HepG2 (cell line): ENCODE data around the gene EFL1. TPM values are rescaled to one million over a fixed set of nuclear protein-coding genes. Genes with fewer than 3 reads are reported as not detected.

Source experiments
- CEBPG ChIP-seq: IDR thresholded peaks from 2 replicates; pipeline ENCODE4 v1.6.1; 2016
- DPF2 ChIP-seq: sonication (generic); formaldehyde crosslinking; IDR thresholded peaks from 2 replicates; pipeline ENCODE4 v1.4.0; 2020; ENCODE audit warnings: mild to moderate bottlenecking, low read depth, missing genetic modification reagents, borderline replicate concordance
- E2F1 ChIP-seq: sonication (generic); formaldehyde crosslinking; IDR thresholded peaks from 2 replicates; pipeline ENCODE4 v1.5.0; 2020; ENCODE audit warnings: missing genetic modification reagents
- FIP1L1 ChIP-seq: fragments of 200-400 bp; formaldehyde crosslinking; IDR thresholded peaks from 2 replicates; pipeline ENCODE4 v1.6.1; 2018; ENCODE audit warnings: low read depth, mild to moderate bottlenecking, low read length, moderate library complexity, borderline replicate concordance; ENCODE audit not compliant: insufficient read depth
- GZF1 ChIP-seq: sonication (generic); formaldehyde crosslinking; IDR thresholded peaks from 2 replicates; pipeline ENCODE4 v1.5.1; 2020; ENCODE audit warnings: mild to moderate bottlenecking, missing genetic modification reagents
- HNF4G ChIP-seq, 2 experiments: sonication (generic) in 1 of 2; formaldehyde crosslinking in 1 of 2; IDR thresholded peaks; 2 replicates each; pipeline versions ENCODE4 v1.4.0 to v1.6.1; 2011 to 2020; ENCODE audit warnings: borderline replicate concordance in 2 of 2, low read depth in 2 of 2, mild to moderate bottlenecking in 2 of 2, low read length in 1 of 2, missing genetic modification reagents in 1 of 2, moderate library complexity in 1 of 2
- MLXIP ChIP-seq: sonication (generic); formaldehyde crosslinking; IDR thresholded peaks from 2 replicates; pipeline ENCODE4 v1.9.0; 2021; ENCODE audit warnings: missing genetic modification reagents, borderline replicate concordance
- NFYC ChIP-seq: IDR thresholded peaks from 2 replicates; pipeline ENCODE4 v1.6.1; 2016; ENCODE audit warnings: missing genetic modification reagents, missing compliant biosample characterization
- PRDM10 ChIP-seq: sonication (generic); formaldehyde crosslinking; IDR thresholded peaks from 2 replicates; pipeline ENCODE4 v1.4.0; 2020; ENCODE audit warnings: low read depth, missing genetic modification reagents
- REPIN1 ChIP-seq: sonication (generic); formaldehyde crosslinking; IDR thresholded peaks from 2 replicates; pipeline ENCODE4 v1.8.0; 2022; ENCODE audit warnings: missing genetic modification reagents, low read depth, mild to moderate bottlenecking, borderline replicate concordance
- RORA ChIP-seq: sonication (generic); formaldehyde crosslinking; IDR thresholded peaks from 2 replicates; pipeline ENCODE4 v1.5.0; 2020; ENCODE audit warnings: mild to moderate bottlenecking, missing genetic modification reagents, moderate library complexity
- SKI ChIP-seq: fragments of 450-650 bp; IDR thresholded peaks from one replicate; pipeline ENCODE4 v1.6.1; 2018; ENCODE audit warnings: mild to moderate bottlenecking; ENCODE audit not compliant: partially characterized antibody
- SNAI1 ChIP-seq: sonication (generic); formaldehyde crosslinking; IDR thresholded peaks from 2 replicates; pipeline ENCODE4 v1.5.0; 2020; ENCODE audit warnings: mild to moderate bottlenecking, missing genetic modification reagents, borderline replicate concordance
- SRSF4 ChIP-seq: fragments of 200-400 bp; formaldehyde crosslinking; IDR thresholded peaks from one replicate; pipeline ENCODE4 v1.6.1; 2018; ENCODE audit warnings: mild to moderate bottlenecking, low read depth, low read length, moderate library complexity; ENCODE audit not compliant: poor library complexity, severe bottlenecking
- TEAD2 ChIP-seq: sonication (generic); formaldehyde crosslinking; IDR thresholded peaks from 2 replicates; pipeline ENCODE4 v1.9.0; 2021; ENCODE audit warnings: missing genetic modification reagents
- ZNF746 ChIP-seq: sonication (generic); formaldehyde crosslinking; IDR thresholded peaks from 2 replicates; pipeline ENCODE4 v1.8.0; 2022; ENCODE audit warnings: mild to moderate bottlenecking, missing genetic modification reagents
- ZNF766 ChIP-seq: sonication (generic); formaldehyde crosslinking; IDR thresholded peaks from 2 replicates; pipeline ENCODE4 v1.5.0; 2020; ENCODE audit warnings: missing genetic modification reagents, borderline replicate concordance
- ZNF770 ChIP-seq: sonication (generic); formaldehyde crosslinking; IDR thresholded peaks from 2 replicates; pipeline ENCODE4 v1.5.0; 2020; ENCODE audit warnings: mild to moderate bottlenecking, missing genetic modification reagents
- ZNF841 ChIP-seq: sonication (generic); formaldehyde crosslinking; IDR thresholded peaks from 2 replicates; pipeline ENCODE4 v1.8.1; 2023; ENCODE audit warnings: missing genetic modification reagents, borderline replicate concordance
- polyA plus RNA-seq, 8 experiments: library from polyadenylated mRNA; depleted of rRNA in 3 of 8; stranded (reverse) in 7 of 8; unstranded in 1 of 8; fragments of >200 nt; fragmentation: Illumina TruSeq in 4 of 8; extraction: Trizol in 4 of 8; gene quantifications; 2 replicates each; pipeline versions ENCODE4 v1.2.1 to v1.2.3, GENCODE V29; 2011 to 2016; ENCODE audit warnings: low read depth in 4 of 8, missing spikeins in 1 of 8, mixed read lengths in 1 of 8; ENCODE audit not compliant: insufficient read depth in 1 of 8
- total RNA-seq, 5 experiments: library from RNA; depleted of rRNA; stranded (reverse); fragments of >200 nt; fragmentation: Illumina TruSeq; extraction: Trizol; gene quantifications; 2 replicates each; pipeline ENCODE4 v1.2.3, GENCODE V29; 2016; ENCODE audit warnings: low read depth in 1 of 5

EFL1 gene
- total and polyA plus RNA-seq, 2 of the 13 experiments (the other 11 are each of a cell fraction or from before 2014, with no cell fraction given): 6.4 to 12.0 TPM

GRCh38 chr15:82262422-82263026 is at the start of gene EFL1, which contains the start of gene SAXO2 (continued):
- TF ChIP-seq ZNF841 (no peak), TEAD2 (CRISPR knock-in tag) (no peak), RORA (CRISPR knock-in tag) (no peak), HNF4G (IDR thresholded peaks at IDR 0.05; ENCODE audit: borderline replicate concordance, low read depth, low read length) (no peak), HNF4G (CRISPR knock-in tag; IDR thresholded peaks at IDR 0.05; ENCODE audit: borderline replicate concordance, low read depth) (no peak), CEBPG (no peak), ZNF770 (CRISPR knock-in tag) (no peak), PRDM10 (CRISPR knock-in tag) (no peak), MLXIP (CRISPR knock-in tag) (no peak), ZNF746 (CRISPR knock-in tag) (no peak), NFYC (no peak), SRSF4 (no peak), SNAI1 (CRISPR knock-in tag) (no peak), E2F1 (CRISPR knock-in tag) (peak; percentile 49), SKI (peak; percentile 76), GZF1 (CRISPR knock-in tag) (no peak), FIP1L1 (no peak), REPIN1 (CRISPR knock-in tag) (no peak), DPF2 (CRISPR knock-in tag) (no peak), ZNF766 (CRISPR knock-in tag) (no peak)
